Ishikawa (cell line): ENCODE data around the gene TNFRSF12A.

ENCODE experiments used
- EP300 ChIP-seq: IDR thresholded peaks from 2 replicates; pipeline ENCODE4 v1.6.1; 2012; ENCODE audit warnings: borderline replicate concordance
- TAF1 ChIP-seq: IDR thresholded peaks from 2 replicates; pipeline ENCODE4 v1.6.1; 2012; ENCODE audit warnings: low read depth, mild to moderate bottlenecking
- ZBTB7A ChIP-seq: IDR thresholded peaks from 2 replicates; pipeline ENCODE4 v1.6.1; 2012; ENCODE audit warnings: low read depth

DNA sequence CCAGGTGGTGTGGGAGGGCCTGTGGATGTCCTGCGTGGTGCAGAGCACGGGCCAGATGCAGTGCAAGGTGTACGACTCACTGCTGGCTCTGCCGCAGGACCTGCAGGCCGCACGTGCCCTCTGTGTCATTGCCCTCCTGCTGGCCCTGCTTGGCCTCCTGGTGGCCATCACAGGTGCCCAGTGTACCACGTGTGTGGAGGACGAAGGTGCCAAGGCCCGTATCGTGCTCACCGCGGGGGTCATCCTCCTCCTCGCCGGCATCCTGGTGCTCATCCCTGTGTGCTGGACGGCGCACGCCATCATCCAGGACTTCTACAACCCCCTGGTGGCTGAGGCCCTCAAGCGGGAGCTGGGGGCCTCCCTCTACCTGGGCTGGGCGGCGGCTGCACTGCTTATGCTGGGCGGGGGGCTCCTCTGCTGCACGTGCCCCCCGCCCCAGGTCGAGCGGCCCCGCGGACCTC, 6.6 kb upstream of the TNFRSF12A start:
- no peak; the same call in 1 of the 2 replicates for TF ChIP-seq ZBTB7A
- TF ChIP-seq TAF1: no peak
- TF ChIP-seq EP300: no peak
